Measurements from ENCODE around the gene LRP6.
"Not testable (repeated sequence)": the region's sequence is repeated elsewhere in the genome, so short reads cannot be mapped to it uniquely, and the experiment has no call there.

LRP6 gene

DNA sequence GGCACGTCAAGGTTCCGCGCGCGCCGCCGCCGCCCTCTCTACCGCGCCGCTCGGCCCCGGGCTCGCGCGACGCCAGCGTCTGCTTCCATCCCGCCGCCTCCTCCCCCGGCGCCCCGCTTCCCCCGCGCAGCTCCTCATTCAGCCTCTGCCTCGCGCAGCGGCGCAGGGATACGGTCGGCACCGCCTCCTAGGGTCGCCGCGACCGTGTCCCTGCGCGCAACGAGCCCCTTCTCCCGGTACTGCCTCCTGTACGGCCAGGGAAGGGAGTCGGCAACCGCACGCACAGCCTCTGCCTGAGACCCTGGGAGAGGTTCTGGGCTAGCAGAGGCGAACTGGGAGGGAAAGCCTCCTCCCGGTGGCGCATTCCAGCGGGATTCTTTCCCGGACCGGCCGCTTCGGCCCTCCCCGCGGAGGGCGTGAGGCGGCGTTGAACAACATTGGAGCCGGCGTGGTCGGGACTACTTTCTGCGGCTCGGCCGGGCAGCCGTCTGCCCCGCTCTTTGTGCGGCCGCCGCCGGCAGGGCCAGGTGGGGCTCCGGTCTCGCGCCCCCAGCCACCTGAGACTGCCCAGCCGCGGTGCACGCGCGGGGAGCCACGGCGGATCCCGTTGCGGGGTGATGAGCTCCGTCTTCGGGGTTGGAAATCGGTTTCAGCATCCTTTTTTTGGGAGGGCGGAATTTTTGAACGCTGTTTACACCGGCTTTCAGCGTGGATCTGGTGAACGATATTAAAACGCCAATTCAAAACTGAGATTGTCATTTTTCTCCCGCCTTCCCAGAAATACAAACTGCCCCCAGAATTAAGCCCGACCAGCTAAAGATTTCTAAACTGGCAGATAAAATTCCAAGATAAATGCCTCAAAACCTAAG is at the start of gene LRP6:
TSS of gene LRP6 (minus strand) at position 172 of the 869 bp plus-strand sequence. CDS start 309 bp downstream, outside the sequence.
- peak; percentile 54 for DNase-seq

DNA sequence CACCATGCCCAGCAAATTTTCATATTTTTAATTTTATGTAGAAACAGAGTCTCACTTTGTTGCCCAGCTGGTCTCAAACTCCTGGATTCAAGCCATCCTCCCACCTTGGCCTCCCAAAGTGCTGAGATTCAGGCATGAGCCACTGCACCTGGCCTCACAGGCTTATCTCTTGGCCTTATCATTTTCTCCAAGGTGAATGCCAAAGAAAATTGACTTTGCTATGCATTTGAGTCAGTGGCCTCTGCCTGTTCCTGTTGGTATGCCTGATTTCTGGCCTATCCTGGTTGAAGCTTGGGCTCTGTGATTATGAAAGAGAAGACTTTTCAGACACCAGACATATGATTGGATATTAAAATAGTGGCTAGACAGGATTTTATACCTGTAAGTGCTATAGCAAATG is 49.0 kb upstream of the LRP6 start:
- no peak for DNase-seq

DNA sequence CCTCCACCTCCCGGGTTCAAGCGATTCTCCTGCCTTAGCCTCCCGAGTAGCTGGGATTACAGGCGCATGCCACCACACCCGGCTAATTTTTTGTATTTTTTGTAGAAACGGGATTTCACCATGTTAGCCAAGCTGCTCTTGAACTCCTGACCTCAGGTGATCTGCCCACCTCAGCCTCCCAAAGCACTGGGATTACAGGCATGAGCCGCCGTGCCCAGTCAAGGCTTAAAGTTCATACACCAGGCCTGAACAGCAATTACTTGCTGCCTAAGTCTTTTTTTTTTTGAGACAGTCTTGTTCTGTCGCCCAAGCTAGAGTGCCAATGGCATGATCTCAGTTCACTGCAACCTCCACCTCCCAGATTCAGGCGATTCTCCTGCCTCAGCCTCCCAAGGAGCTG is 43.9 kb upstream of the LRP6 start:
- DNase-seq: not testable (repeated sequence)

DNA sequence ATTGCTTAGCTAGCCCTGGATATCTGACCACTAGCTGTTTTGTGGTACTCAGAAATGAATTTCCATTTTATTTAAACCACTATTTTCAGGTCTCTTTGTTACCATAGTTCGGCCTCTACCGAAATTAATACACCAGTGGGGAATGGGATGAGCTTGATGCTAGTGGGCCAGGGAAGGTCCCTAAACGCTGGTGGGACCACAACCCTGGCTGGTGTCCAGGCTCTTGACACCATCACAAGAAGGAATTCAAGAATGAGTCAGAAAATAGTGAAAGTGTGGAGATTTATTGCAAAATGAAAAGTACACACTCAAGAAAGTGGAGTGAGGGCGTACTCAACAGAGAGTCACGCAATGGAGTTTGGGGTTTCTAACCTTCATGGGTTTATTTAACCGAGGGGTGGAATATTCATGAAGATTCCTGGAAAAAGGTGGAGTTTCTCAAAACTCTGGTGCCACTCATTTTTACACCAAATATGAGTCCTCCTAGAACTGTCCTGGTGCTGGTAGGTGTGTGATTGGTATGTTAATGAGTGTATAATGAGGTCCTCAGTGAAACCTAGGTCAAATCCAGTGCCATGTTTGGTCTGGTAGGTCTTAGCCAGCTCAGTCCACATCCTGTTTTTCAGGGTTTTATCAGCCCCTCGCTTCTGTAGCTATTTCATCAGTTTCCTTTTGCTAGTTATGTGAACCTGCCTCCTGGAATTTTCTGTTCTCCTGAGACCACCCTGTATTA is 38.9 kb upstream of the LRP6 start:
- DNase-seq: no peak

DNA sequence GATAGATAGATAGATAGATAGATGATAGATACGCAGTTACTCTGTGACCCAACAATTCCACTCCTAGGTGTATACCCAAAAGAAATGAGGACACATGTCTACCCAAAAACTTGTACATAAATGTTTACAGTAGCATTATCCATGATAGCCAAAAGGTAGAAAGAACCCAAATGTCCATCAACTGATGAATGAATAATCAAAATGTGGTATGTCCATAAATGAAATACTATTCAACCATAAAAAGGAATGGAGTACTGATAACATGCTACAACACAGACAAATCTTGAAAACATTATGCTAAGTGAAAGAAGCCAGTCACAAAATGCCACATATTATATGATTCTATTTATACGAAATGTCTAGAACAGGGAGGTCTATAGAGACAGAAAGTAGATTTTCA is 36.1 kb upstream of the LRP6 start:
- DNase-seq: no peak

DNA sequence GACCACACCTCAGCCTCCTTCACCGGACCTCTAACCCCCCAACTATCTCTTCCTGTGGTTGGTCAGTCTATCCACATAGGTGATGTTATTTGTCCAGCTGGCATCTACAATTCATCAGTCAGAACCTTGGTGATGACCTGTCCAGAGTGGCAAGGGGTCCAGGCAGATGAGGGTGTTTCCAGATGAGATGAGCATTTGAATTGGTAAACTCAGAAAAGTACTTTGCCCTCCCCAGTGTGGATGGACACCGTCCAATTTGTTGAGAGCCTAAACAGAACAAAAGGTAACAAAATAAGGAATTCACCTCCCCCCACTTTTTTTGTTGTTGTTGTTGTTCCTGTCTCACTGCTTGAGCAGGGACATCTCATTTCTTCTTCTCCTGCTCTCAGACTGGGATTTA is 34.3 kb upstream of the LRP6 start:
- no peak for DNase-seq

DNA sequence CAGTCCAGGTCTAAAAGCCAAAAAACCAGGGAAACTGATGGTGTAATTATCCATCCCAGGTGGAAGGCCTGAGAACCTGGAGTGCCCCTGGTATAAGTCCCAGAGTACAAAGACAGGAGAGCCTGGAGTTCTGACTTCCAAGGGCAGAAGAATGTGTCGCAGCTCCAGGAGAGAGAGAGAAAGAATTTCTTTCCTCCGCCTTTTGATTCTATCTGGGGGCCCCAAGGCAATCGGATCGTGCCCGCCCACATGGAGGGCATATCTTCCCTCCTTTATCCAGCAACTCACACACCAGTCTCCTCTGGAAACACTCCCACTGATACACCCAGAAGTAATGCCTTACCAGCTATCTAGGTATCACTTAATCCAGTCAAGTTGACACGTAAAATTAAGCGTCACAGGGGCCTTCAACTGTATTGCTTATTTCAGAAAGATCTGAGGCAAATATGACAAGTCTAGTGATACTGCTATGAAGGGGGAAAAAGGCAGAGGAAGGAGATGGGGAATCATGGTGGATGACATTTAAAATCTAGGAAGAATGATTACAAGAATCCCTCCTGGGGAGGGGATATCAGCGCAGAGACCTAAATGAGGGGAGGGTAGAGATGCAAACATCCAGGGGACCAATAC is 30.5 kb upstream of the LRP6 start:
- DNase-seq: no peak

DNA sequence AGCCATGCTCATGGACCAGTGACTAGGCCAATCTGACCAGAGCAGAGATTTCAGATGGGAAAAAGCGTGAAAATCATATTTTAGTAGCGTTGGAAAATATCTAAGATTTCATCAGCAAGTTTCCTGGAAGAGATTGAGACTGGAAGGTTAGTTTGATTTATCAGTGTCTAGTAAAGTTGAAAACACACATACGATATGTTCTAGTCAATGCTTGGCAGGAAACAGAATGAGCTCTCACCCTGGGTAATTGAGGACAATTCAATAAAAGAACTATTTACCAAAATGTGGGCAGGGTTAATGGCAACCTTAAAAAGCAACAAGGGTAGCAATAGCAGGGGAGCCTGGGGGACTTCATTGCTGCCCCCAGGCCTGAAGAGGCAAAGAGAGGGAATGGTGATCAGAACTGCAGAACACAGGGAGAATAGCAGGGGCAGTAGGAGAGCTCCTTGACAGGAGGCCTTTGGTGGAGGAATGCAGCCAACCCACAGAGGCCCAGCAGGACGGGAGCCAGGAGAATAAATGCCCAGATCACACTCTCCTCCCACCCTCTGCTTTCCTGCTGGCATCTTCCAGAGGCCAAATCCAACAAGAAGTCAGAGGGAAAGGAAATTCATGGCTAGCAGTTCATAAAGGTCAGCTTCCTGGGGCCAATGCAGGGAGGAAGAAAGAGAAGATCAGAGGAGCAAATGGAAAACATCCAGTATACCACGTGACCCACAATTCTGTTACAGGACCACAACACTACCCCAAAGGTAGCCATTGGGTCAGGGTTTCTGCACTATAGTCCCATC is 27.6 kb upstream of the LRP6 start:
- no peak for DNase-seq

DNA sequence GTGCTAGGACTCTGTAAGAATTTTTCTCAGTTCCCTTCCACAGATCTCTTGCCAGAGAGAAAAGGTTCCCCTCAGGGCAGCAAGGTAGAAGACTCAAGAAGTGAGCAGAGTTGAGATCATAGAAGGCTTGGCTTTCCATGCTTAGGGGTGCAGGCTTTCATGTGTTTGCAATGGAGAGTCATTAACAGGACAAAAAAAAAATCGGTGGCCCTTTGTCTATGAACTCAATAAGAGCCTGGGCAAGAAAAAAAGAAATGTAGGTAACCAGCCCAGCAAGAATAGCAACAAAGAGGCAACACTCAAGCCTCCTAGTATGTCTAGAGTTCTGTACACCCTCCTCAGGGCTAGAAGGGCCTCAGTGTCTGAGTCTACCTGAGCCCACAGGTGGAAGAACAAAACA is 23.4 kb upstream of the LRP6 start:
- DNase-seq: no peak

DNA sequence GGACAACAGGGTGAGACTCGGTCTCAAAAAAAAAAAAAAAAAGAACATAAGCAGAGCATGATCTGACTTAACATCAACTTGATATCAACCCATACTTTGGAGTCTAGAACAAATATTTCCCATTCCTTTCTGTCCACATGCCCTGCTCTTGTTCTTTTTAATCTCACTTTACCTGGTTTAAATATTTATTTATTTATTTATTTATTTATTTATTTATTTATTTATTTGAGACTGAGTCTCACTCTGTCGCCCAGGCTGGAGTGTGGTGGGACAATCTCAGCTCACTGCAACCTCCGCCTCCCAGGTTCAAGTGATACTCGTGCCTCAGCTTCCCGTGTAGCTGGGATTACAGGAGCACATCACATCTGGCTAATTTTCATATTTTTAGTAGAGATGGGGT is 19.6 kb upstream of the LRP6 start:
- DNase-seq: no peak

DNA sequence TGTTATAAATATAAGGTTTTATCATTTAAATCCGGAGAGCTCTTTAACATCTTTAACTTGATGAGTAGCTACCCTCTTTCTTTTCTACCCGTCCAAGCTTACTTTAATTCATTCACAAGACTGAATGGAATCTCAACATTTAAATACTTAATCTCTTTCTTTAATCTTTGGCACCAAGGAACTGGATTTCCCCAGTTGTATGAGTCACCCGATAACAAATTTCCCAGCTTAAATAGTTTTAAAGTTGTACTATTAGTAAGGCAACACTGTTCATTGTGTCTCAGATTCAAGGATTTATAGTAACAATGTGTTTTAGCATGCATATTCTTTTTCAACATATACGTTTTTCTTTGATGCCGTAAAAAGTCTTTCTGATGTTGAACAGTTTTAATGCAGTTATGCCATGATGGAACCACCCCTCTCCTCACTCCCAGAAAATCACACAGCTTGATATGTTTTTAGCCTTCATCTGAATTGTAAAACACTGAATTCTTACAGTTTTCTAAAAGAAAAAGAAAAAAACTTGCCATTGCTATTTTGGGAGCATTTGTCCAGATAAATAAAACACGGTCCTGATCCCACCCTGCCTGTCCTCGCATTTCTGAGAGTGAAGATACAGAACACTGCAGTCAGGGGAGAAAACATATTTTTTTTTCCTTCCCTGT is 16.0 kb upstream of the LRP6 start:
- DNase-seq: no peak

DNA sequence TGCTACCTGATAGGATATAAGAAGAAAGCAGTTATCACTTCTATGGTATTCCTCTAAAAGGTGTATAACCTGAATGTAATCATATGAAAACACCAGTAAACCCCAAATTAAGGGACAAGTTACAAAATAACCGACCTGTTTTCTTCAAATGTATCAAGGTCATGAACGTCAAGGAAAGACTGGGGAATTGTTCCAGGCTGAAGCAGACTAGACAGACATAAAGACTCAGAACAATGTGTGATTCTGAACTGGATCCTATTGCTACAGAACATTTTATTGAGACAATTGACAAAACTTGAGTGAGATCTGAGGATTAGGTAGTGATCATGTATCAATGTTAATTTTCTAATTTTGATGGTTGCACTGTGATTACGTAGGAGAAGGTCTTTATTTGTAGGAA is 15.4 kb upstream of the LRP6 start:
- no peak for DNase-seq

DNA sequence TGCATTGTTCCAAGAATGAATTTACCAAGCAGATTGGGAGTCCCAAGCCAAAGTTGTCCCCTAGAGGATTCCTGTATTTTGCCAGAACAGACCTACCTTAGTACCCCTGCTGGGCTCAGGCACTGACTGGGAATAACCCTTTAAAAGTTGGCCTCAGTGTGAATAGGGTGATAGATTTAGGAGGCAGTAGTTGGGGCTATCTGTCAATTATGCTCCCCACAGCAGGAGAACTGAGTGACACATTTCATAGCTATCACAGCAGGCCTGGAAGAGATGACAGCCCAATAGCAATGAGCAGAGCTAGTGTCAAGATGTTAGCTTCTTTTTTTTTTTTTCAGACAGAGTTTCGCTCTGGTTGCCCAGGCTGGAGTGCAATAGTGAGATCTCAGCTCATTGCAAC is 14.3 kb upstream of the LRP6 start:
- no peak for DNase-seq

DNA sequence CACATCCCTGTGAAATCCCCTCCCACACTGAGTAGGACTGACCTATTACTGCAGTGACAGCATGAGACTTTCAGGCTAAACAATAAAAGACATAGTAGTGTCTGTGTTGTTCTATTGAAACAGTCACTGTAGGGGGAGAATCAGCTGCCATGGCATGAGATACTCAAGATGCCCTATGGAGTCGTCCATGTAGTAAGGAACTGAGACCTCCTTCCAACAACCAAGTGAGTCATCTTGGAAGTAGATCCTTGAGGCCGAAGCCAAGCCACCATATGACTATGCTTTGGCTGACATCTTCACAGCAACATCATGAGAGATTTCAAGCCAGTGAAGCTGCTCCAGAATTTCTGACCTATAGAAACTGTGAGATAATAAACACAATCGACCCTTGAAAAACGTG is 12.1 kb upstream of the LRP6 start:
- no peak for DNase-seq

DNA sequence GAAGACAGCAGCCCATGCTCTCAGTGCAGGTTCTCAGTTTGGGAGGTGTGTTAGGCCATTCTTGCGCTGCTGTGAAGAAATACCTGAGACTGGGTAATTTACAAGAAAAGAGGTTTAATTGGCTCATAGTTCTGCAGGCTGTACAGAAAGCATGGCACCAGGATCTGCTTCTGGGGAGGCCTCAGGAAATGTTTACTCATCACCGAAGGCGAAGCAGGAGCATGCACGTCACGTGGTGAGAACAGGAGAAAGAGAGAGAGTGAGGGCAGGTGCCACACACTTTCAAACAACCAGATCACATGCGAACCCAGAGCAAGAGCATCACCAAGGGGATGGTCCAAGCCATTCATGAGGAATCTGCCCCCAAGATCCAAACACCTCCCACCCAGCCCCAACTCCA is 9.0 kb upstream of the LRP6 start:
- DNase-seq: no peak

DNA sequence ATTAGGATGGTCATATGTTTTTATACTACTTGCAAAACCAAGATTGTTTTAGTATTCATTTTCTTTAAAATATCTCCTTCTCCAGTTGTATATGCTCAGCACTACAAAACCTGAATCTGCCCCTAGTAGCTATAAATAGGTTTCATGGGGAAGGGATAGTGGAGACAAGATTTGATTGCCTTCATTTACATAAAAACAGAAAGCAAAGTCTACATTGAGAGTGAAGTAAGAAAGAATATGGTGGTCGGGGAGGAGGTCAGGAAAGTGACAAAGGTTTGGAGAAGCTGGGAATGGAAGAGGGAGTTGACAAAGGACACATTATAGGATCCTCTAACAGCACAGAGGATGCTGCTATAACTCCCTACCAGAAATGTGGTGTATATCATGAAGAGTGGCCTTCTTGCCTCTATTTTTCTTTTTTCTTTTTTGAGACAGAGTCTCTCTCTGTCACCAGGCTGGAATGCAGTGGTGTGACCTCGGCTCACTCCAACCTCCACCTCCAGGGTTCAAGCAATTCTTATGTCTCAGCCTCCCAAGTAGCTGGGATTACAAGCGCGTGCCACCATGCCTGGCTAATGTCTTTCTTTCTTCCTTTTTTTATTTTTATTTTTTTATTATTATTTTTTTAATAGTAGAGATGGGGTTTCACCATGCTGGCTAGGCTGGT is 6.6 kb upstream of the LRP6 start:
- DNase-seq: no peak

DNA sequence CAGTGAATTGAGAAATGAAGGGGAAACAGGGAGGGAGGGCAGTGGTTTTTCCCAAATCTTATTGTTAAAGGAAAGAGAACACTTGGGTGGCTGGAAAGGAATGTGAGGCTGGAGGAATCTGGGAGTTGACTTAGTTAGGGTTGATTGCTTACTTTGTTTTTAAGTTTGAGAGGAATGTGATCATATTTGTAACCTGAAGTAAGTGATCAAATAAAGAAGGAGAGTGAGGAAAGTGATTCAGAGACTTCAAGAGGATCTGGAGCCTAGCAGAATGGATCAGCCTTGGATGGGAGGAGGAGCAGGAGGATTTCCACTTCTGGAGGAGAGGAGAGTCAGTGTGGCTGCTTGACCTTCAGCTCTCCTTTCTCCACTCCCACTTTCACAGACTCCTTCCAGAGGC is 6.0 kb upstream of the LRP6 start:
- no peak for DNase-seq

DNA sequence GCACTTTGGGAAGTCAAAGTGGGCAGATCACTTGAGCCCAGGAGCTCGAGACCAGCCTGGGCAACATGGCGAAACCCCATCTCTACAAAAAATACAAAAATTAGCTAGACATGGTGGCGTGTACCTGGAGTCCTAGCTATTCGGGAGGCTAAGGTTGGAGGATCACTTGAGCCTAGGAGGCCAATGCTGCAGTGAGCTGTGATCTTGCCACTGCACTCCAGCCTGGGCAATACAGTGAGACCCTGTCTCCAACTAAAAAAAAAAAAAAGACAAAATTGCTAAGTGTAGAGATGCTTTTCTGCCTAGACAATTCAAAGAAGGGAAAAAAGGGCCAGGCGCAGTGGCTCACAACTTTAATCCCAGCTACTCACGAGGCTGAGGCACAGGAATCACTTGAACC is 3.4 kb upstream of the LRP6 start:
- no peak for DNase-seq

DNA sequence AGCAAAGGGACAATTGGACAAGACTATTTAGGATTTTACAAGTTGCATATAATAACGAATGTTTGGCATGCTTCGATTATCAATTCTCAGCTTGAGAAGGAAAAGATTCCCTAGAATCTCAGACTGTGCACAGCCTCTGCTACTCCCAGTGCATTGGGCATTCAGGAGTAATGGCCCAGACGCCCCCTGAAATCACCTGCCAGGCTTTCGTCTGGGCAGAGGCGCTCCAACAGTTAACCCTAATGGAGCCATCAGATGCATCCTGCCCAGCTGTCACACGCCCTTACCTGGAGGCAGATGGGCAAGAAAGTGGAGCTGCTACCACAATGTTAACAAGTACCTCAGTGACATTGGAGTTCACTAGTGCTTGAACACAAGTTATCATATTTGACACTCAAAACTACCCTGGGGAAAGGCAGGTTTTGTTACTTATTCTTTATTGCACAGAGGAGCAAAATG is 927 bp upstream of the LRP6 start:
- no peak for DNase-seq

DNA sequence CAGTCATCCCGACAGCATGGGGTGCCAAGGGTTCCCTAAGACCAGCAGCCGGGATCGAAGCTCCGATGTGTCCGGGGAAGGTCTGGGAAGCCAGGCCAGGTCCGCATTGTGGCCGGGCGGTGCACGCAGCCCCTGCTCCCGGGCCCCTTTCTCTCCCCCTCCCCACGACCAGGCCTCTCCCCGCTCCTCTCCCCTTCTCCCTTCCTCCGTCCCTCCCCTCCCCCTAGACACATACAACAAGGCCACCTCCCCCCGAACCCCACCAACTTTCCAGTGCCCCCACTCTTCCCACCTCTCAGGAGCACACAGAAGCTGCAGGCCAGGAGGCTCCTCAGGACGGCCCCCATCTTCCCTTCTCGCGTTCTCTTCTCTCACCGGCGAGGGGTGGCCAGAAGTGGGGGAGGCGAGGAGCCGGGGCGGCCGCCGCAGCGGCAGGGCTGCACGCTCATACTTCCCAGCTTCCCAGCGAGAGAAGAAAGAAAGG is 413 bp downstream of the LRP6 start:
- no peak for DNase-seq

DNA sequence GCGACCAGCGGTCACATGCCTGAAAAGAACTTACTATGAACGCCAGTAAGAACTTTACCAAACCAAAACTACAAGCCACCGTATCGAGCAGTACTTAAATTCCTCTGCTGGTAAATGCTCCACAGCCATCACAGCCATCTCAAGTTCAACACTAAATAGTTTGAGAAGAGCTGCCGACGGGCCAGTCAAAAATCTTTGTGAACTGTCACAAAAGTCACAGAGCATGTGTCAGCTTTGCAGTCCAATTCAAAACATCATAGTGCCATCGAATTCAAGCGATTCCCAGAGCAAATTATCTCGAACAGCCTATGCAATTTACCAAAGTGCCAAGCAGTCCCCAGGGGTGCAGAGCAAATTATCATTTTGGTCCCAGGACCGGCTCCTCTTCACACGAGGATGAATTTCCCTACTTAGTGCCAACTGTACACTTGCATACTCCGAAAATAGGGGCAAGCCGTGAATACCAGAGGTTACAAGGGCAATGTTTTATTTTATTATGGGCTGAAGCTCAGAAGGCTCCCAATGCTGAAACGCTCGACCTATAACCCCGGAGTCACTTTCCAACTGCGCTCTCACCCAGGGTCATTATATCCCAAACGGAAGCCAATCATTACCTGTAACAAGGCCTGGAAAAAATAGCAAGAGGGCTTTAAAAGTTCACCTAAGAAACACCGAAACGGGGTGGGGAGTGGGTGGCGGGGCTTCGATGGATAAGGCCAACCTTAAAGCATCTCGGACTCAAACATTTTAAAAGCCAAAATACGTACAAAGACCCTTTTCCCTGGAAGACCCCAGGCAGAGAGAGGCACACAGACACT is 1.1 kb downstream of the LRP6 start:
- no peak for DNase-seq

Measured in activated CD4-positive, CD25-positive, alpha-beta regulatory T cell treated with anti-CD3 and anti-CD28 coated beads, Interleukin-2, amount 50 U/mL, for 72 hours (primary cell).